GM03348 (cell line): Measurements from ENCODE around the gene CCDC187.
"Not testable (repeated sequence)": the region's sequence is repeated elsewhere in the genome, so short reads cannot be mapped to it uniquely, and the experiment has no call there.

Experiments used
- DNase-seq: peaks from one replicate; pipeline ENCODE4 v3.0.0; 2012; ENCODE audit warnings: low spot score

Gene CCDC187

GRCh38 chr9:136303825-136304416 lies at the start of gene CCDC187:
Gene CCDC187, minus strand, starts transcription at chr9:136304094. Its CDS starts 264 bp downstream, at chr9:136303830.
- no peak for DNase-seq

GRCh38 chr9:136353088-136353487 lies 49.2 kb upstream of the CCDC187 start:
- DNase-seq = no peak

GRCh38 chr9:136352682-136353081 lies 48.8 kb upstream of the CCDC187 start:
- no peak for DNase-seq

GRCh38 chr9:136351868-136352267 lies 48.0 kb upstream of the CCDC187 start:
- DNase-seq = not testable (repeated sequence)

- DNase-seq = no peak
Measured at GRCh38 chr9:136351252-136351800, 47.4 kb upstream of the CCDC187 start.

GRCh38 chr9:136349546-136349945 lies 45.7 kb upstream of the CCDC187 start:
- no peak for DNase-seq

- no peak for DNase-seq
Measured at GRCh38 chr9:136348691-136349090, 44.8 kb upstream of the CCDC187 start.

- DNase-seq = no peak
Measured at GRCh38 chr9:136347472-136348256, 43.8 kb upstream of the CCDC187 start.

- no peak for DNase-seq
Measured at GRCh38 chr9:136346927-136347465, 43.1 kb upstream of the CCDC187 start.

GRCh38 chr9:136346157-136346481 lies 42.2 kb upstream of the CCDC187 start:
- no peak for DNase-seq

GRCh38 chr9:136345281-136346156 lies 41.6 kb upstream of the CCDC187 start:
- peak; percentile 68 for DNase-seq

GRCh38 chr9:136344544-136345280 lies 40.8 kb upstream of the CCDC187 start:
- DNase-seq = no peak

- DNase-seq = no peak
Measured at GRCh38 chr9:136343884-136344269, 40.0 kb upstream of the CCDC187 start.

GRCh38 chr9:136343121-136343883 lies 39.4 kb upstream of the CCDC187 start:
- no peak for DNase-seq

GRCh38 chr9:136342181-136343120 lies 38.6 kb upstream of the CCDC187 start:
- DNase-seq = peak; percentile 64

GRCh38 chr9:136341769-136342168 lies 37.9 kb upstream of the CCDC187 start:
- no peak for DNase-seq

- no peak for DNase-seq
Measured at GRCh38 chr9:136341042-136341655, 37.3 kb upstream of the CCDC187 start.

- DNase-seq = no peak
Measured at GRCh38 chr9:136340356-136341041, 36.6 kb upstream of the CCDC187 start.

GRCh38 chr9:136339958-136340310 lies 36.0 kb upstream of the CCDC187 start:
- DNase-seq = no peak
